Gastrocnemius medialis (tissue), 4 donors: Measurements from ENCODE around the gene CPA4.

Experiments used
- CTCF ChIP-seq, 5 experiments: fragments of 450-650 bp in 3 of 5; fragments of 200-600 bp in 2 of 5; sonication (generic) in 2 of 5; IDR thresholded peaks in 4 of 5; conservative IDR thresholded peaks in 1 of 5; 1 replicate in 4 of 5; 2 replicates in 1 of 5; pipeline ENCODE4 v1.5.1; 2016 to 2019; ENCODE audit warnings: antibody characterized with exemption in 5 of 5, mild to moderate bottlenecking in 3 of 5, moderate library complexity in 3 of 5
- POLR2A ChIP-seq, 2 donors: fragments of 450-650 bp; IDR thresholded peaks; one replicate each; pipeline ENCODE4 v1.6.1; 2017; ENCODE audit warnings: antibody characterized with exemption in 2 of 2, mild to moderate bottlenecking in 2 of 2, moderate library complexity in 2 of 2

DNA sequence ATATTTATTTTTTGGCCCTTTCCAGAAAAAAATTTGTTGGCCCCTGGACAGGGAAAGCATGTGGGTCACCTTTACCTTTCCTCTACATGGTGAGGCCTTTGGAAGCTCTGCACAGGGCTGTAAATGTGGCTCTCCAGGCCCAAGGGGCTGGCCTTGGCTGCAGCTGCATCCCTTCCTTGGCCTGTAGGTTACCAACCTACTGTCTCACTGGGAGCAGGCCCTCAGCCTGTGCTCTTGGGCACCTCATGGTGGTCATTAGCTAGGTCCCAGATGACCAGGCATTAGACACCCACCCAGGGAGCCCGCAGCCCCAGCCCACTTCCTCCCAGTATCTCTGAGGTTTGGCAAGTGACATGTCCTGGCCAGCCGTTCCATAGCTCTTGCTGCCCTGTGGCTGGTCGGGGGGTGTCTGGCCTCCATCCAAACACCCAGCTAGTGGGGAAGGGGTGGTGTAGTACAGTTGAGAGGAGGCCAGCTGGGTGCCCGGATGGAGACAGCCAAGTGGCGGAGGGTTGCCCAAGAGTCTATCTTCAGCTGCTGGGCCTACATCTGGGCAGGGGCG is 44.5 kb downstream of the CPA4 start:
- TF ChIP-seq CTCF (IDR thresholded peaks at IDR 0.05 in 4 of 5, conservative IDR thresholded peaks at IDR 0.05 in 1 of 5) (no peak), POLR2A (IDR thresholded peaks at IDR 0.05) (no peak)
